ENCODE results near the gene RILP. TPM values are rescaled to one million over a fixed set of nuclear protein-coding genes. Genes with fewer than 3 reads are reported as not detected.

Gene RILP
- total RNA-seq, 3 donors from 2014 or later: 2.0 to 2.7 (median 2.3) TPM

DNA sequence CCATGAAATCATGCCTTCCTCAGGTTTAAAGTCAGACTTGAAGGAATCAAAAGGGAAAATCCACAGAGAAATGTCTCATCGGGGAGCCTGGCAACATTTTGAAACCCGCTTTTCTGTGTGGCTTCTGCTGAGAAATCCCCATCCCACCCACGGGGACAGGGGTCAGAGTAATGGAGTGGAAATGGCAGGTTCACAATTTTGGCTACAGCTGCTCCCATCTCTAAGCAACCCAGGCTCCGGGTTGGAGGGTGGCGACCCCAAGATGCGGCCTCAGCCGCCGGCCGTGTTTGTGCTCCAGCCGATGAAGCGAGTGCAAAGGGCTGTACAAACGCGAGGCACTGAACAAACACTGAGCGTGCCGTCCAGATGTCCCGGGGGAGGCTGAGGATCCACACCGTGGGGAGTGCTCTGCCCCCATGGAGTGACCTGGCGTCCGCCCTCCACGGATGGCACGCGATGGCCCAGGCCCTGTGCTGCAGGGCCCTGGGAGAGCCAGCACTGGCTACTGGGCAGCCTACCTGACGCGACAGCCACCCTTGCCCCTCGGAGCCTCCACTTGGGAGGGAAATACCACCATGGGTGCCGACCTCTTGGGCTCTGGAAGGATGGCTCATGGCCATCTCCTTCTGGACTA, 43.2 kb downstream of the RILP start:
- no peak for DNase-seq
- Mint-ChIP-seq H3K4me1 (ENCODE audit: low read depth) (peaks cover 26% of the 10 kb centered on the region), H3K4me3 (no peak overlapping the region), H3K9me3 (peaks cover 4% of the 10 kb centered on the region), H3K36me3 (ENCODE audit: insufficient read depth) (no peaks in the 10 kb centered on the region), H3K27me3 (ENCODE audit: low read depth) (no peaks in the 10 kb centered on the region)
- ATAC-seq: no peak

DNA sequence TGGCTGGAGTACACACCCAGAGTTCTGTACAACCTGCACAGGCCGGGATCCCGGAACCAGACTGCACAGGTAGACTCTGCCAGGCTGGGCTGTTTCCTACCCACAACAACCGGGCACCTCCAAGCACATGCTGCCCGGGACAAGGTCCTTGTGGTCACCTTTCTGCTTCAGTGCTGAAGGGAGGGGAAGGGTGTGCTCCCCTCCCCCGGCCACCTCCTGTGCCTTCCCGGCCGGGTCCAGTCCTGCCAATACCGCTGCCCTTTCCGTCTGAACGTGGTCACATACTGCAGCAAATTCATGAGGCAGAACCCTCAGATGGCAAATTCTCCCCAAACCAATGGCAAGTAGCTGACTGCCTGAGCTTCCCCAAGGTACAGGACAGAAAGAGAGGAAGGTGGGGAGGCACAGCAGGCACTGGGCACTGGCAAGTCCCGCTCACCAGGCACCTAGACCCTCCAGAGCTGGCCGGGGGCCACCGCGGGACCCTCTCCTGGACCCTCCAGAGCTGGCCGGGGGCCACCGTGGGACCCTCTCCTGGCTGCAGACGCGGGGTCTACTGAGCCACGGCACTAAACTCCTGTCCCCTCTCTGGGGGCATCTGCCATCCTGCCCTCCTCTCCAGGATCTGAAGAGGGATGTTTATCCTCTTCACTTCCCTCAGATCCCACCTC, 43.9 kb downstream of the RILP start:
- Mint-ChIP-seq H3K36me3 (ENCODE audit: insufficient read depth) (no peaks in the 10 kb centered on the region), H3K9me3 (peaks cover 5% of the 10 kb centered on the region), H3K27me3 (ENCODE audit: low read depth) (no peaks in the 10 kb centered on the region), H3K4me1 (ENCODE audit: low read depth) (peaks cover 26% of the 10 kb centered on the region), H3K4me3 (no peak overlapping the region)
- DNase-seq (no peak), ATAC-seq (no peak)

DNA sequence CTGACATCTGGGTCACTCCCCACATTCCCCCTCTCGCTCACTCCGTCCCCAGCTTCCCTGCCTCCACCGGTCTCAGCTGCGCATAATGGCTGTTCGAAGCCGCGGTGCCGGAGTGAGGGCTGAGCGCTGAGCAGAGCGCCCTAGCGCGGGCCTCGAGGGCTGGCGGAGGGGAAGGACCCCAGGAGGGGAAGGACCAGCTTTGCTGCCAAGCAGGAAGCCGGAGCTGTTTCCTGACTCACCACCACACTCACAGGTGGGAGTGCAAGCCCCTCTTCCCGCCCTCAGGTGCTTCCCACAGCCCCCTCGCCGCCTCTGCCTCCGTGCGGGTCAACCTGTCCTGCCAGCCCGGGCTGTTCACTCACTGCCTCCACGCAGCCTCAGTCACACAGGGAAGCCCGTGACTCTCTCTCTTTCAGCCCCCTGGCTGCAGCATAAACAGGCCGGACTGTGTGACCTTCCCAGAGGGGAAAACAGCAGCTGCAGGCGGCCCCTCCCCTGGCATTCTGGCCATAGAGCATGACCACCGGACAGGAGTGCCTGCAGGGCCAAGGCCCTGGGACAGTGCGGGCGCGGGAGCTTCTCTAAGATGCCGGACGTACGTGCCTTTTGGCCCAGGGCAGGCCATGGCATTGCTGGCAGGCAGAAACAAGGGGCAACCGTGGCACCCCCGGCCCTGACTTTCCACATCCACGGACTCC, 44.7 kb downstream of the RILP start:
- ATAC-seq (no peak), DNase-seq (no peak)
- Mint-ChIP-seq H3K36me3 (ENCODE audit: insufficient read depth) (no peaks in the 10 kb centered on the region), H3K4me1 (ENCODE audit: low read depth) (peaks cover 26% of the 10 kb centered on the region), H3K4me3 (no peak overlapping the region), H3K9me3 (peaks cover 5% of the 10 kb centered on the region), H3K27me3 (ENCODE audit: low read depth) (no peaks in the 10 kb centered on the region)

DNA sequence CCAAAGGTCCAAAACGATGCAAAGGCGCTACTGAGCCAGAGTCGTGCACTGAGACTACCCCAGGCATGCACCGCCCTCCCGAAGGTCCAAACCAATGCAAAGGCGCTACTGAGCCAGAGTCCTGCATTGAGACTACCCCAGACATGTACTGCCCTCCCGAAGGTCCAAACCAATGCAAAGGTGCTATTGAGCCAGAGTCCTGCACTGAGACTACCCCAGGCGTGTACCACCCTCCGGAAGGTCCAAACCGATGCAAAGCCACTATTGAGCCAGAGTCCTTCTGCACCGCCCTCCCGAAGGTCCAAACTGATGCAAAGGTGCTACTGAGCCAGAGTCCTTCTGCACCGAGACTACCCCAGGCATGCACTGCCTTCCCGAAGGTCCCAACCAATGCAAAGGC, 48.1 kb downstream of the RILP start:
- H3K4me3 Mint-ChIP-seq: no peak overlapping the region
- H3K27me3 Mint-ChIP-seq (ENCODE audit: low read depth): no peaks in the 10 kb centered on the region
- DNase-seq: no peak
- no peak for ATAC-seq
- H3K9me3 Mint-ChIP-seq: peaks cover 5% of the 10 kb centered on the region
- H3K36me3 Mint-ChIP-seq (ENCODE audit: insufficient read depth): no peaks in the 10 kb centered on the region
- H3K4me1 Mint-ChIP-seq (ENCODE audit: low read depth): peaks cover 6% of the 10 kb centered on the region

DNA sequence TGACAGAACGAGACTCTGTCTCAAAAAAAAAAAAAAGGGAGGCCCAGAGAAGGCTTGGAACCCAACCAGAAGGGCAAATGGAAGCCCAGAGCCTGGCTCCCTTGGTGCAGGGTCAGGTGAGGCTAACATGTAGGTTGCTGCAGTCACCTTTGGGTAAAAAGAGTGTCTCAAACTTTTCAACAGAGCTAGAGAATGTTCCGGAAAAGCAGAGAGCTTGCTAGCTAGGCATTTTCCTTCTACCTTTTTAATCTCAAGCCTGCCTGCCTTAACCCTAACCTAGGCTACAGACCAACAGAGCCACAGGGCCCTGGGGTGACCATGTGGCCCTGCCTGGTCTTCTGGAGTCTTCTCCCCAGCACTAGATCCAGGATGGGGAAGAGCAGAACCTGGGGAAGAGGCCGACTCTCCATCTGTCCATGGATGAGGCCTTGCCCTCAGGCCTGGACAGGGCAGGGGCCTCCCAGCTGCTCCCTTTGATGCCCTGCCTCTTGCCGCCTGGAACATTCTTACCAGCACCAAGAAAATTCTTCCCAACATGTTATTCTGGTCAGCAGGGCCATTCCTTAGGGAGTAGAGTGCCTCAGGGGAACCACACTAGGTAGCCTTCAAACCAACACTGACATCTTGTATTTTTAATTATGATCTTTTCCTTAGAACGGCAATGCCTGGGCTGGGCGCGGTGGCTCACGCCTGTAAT, 51.1 kb downstream of the RILP start:
- no peaks in the 10 kb centered on the region for H3K27me3 Mint-ChIP-seq (ENCODE audit: low read depth)
- ATAC-seq: no peak
- no peaks in the 10 kb centered on the region for H3K36me3 Mint-ChIP-seq (ENCODE audit: insufficient read depth)
- DNase-seq: no peak
- no peaks in the 10 kb centered on the region for H3K4me1 Mint-ChIP-seq (ENCODE audit: low read depth)
- H3K9me3 Mint-ChIP-seq: peaks cover 5% of the 10 kb centered on the region
- no peak overlapping the region for H3K4me3 Mint-ChIP-seq

DNA sequence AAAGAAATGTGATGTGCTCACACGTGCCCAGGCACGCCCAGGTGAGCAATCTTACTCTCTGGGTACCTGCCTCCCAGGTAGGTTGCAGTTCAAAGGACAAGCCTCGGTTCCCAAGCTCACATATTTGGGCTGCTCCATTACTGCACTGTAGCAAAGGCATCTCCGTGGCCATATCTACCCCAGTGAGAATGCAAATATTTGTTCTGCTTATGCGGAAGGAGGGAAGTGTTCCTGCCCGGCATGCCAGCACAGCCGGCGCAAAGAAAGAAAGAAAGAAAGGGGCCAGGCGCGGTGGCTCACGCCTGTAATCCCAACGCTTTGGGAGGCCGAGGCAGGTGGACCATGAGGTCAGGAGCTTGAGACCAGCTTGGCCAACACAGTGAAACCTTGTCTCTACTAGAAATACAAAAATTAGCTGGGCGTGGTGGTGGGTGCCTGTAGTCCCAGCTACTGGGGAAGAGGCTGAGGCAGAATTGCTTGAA, 51.8 kb downstream of the RILP start:
- ATAC-seq (no peak), DNase-seq (no peak)
- Mint-ChIP-seq H3K27me3 (ENCODE audit: low read depth) (no peaks in the 10 kb centered on the region), H3K4me3 (no peak overlapping the region), H3K4me1 (ENCODE audit: low read depth) (no peaks in the 10 kb centered on the region), H3K9me3 (peaks cover 5% of the 10 kb centered on the region), H3K36me3 (ENCODE audit: insufficient read depth) (no peaks in the 10 kb centered on the region)

Other genes starting within 250 kb of the RILP start
- gene YWHAE, start 249.6 kb downstream of the RILP start, total RNA-seq: 100 to 1,000 TPM; 470 to 529 (median 478) TPM
- gene CRK, start 193.6 kb downstream of the RILP start, total RNA-seq: 10 to 100 TPM; 21.0 to 22.4 (median 22.0) TPM
- 10 to 100 TPM; 16.7 to 34.5 (median 18.3) TPM for gene MYO1C, start 157.2 kb downstream of the RILP start, total RNA-seq
- 10 to 100 TPM; 21.6 to 30.0 (median 22.8) TPM for gene INPP5K, start 133.3 kb downstream of the RILP start, total RNA-seq
- 100 to 1,000 TPM in 1 of 3 donors, 10 to 100 TPM in 2; 95.4 to 103 (median 97.4) TPM for gene PITPNA, start 87.1 kb downstream of the RILP start, total RNA-seq
- gene SLC43A2, start 21.0 kb downstream of the RILP start, total RNA-seq: 1 to 10 TPM; 4.1 to 9.4 (median 5.0) TPM
- gene SCARF1, start 4.1 kb downstream of the RILP start, total RNA-seq: 1 to 10 TPM; 1.3 to 2.0 (median 1.6) TPM
- gene PRPF8, start 35.0 kb upstream of the RILP start, total RNA-seq: 100 to 1,000 TPM; 506 to 585 (median 522) TPM
- under 1 TPM; 0.08 to 0.19 (median 0.13) TPM for gene TLCD2, start 60.5 kb upstream of the RILP start, total RNA-seq
- 10 to 100 TPM; 21.1 to 24.0 (median 21.5) TPM for gene WDR81, start 74.8 kb upstream of the RILP start, total RNA-seq
- under 1 TPM; 0.45 to 0.60 (median 0.56) TPM for gene SERPINF2, start 93.0 kb upstream of the RILP start, total RNA-seq
- gene SERPINF1, start 112.2 kb upstream of the RILP start, total RNA-seq: 1 to 10 TPM; 1.1 to 1.3 (median 1.3) TPM
- 10 to 100 TPM; 14.2 to 15.2 (median 14.8) TPM for gene SMYD4, start 180.0 kb upstream of the RILP start, total RNA-seq
- 100 to 1,000 TPM; 138 to 151 (median 141) TPM for gene RPA1, start 180.1 kb upstream of the RILP start, total RNA-seq